ENCODE results near the gene TSC2.
"Not testable (repeated sequence)": the region's sequence is repeated elsewhere in the genome, so short reads cannot be mapped to it uniquely, and the experiment has no call there.

The TSC2 gene

DNA sequence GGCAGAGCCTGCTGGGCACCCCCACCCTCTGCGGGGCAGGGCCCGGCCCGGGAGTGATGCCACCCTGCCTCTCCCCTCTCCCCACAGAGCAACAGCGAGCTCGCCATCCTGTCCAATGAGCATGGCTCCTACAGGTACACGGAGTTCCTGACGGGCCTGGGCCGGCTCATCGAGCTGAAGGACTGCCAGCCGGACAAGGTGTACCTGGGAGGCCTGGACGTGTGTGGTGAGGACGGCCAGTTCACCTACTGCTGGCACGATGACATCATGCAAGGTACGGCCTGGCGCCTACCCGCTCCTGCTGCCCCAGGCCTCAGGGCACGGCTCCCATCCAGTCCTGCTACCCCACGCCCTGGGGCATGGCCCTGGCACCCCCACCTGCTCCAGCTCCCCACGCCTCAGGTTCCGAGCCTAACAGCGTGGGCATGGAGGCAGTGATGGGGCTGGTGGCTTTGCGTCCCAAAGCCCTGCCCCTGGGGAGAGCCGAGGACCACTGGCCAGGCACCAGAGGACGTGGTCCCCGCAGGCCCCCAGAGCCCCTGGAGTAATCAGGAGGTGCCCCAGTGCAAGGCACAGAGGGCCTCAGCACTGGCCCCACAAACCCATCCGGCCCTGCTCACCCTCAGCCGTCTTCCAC lies 38.4 kb downstream of the TSC2 start:
- no peak for DNase-seq (ENCODE audit: low read depth)

DNA sequence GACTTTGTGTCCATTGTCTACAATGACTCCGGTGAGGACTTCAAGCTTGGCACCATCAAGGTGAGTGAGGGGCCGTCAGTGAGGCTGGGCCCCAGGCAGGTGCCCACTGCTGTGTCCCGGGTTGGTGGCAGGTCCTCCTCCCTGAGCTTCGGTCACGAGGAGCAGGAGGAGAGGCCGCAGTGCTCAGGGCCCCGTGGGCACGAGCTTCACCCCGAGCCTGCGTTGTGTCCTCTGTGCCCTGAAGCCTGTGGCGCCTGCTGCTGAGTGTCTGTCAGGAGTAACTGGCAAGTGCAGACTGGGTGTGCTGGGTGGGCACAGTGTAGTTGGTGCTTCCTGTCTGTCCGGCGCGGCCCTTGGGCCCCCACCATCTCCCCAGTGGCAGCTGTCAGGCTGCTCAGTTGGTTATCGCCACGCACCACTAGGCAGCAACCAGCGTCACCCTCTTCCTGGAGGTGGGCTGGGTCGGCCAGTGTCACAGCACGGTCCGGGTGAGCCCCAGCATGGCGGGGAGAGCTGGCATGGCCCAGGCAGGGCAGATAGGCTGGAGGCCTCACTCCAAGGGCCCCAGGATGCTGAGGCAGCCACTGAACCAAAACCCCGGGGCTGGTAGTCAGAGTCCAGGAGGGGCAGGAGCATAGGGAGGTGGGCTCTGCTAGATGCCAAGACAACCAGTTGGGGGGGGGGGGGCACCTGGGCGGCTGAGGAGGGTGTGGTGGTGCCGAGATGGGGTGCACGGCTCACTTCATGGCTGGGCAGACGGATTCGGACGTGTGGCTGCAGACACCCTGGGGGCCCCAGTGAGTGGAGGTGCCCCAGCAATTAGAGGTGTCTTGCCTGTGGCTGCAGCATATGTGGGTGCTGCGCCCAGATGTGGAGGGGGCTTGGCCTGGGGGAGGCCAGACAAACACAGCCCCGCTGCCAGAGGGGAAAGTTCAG lies 39.3 kb downstream of the TSC2 start:
- DNase-seq (ENCODE audit: low read depth): no peak

DNA sequence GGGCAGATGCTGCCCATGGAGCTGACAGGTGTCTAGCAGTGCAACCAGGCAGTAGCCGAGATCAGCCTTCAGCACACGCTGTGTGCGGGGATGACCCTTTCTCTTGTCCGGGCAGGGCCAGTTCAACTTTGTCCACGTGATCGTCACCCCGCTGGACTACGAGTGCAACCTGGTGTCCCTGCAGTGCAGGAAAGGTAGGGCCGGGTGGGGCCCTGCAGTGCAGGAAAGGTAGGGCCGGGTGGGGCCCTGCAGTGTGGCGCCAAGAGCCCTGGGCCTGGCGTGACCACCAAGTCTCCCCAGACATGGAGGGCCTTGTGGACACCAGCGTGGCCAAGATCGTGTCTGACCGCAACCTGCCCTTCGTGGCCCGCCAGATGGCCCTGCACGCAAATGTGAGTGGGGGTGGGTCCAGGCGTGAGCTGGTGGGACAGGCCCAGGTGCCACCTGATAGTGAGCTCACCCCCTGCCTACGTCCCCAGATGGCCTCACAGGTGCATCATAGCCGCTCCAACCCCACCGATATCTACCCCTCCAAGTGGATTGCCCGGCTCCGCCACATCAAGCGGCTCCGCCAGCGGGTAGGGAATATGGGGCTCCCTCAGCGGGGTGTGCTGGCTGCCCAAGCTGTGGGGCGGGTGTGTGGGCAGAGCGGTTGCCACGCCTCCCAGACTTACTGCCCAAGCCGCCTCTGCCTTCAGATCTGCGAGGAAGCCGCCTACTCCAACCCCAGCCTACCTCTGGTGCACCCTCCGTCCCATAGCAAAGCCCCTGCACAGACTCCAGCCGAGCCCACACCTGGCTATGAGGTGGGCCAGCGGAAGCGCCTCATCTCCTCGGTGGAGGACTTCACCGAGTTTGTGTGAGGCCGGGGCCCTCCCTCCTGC lies 40.2 kb downstream of the TSC2 start:
- no peak for DNase-seq (ENCODE audit: low read depth)

DNA sequence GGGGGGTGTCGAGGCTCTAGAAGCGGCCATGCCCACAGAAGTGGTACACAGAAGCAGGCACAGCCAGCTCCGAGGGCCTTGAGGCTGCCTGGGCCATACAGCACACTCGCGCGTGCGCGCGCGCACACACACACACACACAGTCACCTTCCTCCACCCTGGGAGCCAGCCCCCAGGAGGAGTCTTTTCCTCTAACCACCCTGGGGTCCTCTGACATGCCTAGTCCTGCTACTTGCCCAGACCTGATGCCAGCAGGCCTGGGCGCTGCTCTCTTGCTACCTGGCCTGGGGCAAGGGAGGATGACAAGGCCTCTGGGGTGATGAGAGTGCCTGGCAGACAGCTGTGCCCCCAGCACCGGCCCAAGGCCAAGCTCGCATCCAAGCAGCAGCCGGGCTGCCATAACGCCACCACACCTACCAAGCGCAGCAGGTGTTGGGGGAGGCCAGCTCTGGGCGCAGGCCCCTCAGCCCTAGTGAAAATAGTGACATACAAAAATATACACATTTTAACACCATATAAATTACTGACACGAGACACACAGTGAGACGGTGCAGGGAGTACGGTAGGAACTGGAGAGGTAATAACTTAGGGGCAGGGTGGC lies 41.1 kb downstream of the TSC2 start:
- DNase-seq (ENCODE audit: low read depth): no peak

DNA sequence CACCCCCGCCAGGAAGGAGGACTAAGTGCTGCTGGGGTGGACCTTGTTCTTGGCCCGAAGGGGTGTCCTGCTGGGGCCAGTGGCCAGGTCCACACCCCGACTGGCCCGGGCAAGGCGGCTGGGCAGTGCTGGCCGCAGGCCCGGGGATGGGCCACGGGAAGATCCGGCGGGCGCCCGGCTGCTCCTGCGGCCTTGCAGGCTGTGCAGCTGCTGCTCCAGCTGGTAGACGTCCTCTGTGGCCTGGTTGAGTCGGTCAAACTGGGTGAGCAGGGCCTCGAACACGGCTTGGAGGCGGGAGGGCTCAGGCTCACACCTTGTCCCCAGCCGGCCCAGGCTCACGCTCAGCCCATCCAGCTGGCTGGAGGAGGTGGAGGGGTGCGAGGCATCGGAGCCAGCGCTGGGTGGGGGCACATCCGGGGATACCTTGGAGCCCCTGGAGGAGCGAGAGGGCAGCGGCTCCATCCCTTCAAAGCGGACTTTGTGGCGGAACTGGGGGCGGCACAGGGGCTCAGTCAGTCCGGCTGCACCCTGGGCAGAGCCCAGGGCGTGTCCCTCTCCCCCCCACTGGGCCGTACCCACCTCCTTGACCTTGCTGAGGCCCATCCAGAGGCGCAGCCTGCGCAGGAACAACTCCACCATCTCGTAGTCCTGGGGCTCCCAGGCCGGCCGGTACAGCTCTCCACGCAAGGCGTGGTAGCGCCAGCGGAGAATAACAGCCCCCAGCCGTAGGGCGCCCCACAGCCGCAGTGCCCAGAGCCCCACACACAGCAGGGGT lies 42.1 kb downstream of the TSC2 start:
- no peak for DNase-seq (ENCODE audit: low read depth)

DNA sequence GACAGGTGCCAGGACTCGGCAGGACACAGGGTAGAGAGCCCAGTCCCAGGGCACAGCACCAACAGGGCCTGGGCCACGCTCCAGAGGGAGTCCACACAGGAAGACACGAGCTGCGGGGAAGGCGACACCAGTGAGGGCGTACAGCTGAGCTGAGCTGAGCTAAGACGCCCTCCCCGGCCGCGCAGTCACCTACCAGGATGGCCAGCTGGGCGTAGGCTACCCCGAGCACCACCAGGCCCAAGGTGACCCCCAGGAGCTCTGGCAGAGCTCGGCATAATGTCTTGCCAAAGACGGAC lies 42.6 kb downstream of the TSC2 start:
- no peak for DNase-seq (ENCODE audit: low read depth)

DNA sequence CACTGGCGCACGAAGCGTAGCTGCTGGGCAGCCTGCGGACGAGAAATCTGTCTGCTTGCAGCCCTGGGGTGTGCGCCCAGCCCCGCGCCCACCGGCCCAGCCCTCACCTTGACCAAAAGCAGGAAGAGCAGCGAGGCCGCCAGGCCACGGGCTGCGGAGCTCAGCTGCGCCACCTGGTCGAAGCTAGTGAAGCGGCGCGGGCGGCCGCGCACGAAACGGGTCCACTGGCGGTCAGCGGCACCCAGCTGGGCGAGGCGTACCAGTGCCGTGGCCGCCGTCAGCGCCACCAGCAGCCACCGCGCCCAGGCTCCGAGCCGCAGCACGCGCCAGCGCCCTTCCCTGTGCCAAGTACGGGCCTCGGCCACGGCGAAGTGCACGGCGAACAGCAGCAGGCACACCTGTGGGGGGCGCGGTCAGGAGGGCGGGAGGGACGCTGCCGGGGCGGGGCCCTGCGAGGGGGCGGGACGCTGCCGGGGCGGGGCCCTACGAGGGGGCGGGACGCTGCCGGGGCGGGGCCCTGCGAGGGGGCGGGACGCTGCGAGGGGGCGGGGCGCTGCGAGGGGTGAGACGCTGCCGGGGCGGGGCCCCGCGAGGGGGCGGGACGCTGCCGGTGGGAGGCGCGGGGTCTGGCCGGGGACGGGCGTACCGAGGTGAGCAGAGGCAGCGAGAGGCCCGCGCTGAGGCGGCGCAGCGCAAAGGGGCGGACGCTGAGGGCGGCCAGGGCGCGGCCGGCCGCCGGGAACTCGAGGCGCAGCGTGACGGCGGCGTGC lies 43.2 kb downstream of the TSC2 start:
- DNase-seq (ENCODE audit: low read depth): no peak

DNA sequence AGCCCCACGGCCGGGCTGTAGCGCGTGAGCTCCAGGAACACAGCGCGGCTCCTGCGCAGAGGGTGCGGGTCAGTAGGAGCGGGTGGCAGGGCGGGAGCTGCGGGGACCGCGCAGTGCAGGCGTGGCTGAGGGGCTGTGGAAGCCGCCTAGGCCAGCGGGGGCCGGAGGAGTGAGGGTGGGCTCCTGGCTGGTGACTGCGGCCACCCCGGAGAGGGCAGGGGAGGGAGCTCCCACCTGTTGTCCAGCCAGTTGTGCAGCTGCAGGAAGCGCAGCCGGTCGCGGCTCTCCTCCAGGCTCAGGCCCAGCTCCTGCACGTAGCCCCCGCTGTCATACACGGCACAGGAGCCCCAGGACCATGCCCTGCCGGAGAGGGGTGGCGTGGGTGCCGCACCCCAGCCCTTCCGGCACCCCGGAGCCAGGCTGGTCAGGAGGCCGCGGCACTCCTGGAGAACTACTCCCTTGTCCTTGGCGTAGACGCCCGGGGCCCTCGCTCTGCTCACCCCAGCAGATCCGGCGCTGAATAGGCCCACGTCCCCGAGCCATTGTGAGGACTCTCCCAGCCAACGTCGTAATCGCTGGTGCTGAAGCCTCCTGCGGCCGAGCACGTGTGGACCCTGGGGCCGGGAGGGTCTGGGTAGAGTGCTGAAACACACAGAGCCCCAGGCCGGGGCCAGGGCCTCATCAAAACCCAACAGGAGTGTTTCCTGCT lies 43.9 kb downstream of the TSC2 start:
- DNase-seq (ENCODE audit: low read depth): no peak

DNA sequence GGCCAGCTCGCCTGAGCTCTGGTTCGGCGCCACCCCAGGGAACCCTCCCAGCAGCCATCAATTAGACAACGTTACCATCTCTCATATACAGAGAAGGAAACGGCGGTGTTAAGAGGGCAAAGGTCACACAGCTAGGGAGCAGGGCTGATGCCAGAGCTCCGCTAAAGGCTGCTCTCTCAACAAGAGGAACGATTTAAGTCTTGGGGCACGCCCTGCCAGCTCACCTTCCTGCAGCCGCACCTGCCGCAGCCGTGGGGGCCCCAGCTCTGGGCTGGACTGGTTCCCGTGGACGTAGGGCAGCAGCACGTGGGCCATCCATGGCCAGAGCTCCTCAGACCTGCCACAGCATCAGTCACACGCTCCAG lies 44.5 kb downstream of the TSC2 start:
- no peak for DNase-seq (ENCODE audit: low read depth)

DNA sequence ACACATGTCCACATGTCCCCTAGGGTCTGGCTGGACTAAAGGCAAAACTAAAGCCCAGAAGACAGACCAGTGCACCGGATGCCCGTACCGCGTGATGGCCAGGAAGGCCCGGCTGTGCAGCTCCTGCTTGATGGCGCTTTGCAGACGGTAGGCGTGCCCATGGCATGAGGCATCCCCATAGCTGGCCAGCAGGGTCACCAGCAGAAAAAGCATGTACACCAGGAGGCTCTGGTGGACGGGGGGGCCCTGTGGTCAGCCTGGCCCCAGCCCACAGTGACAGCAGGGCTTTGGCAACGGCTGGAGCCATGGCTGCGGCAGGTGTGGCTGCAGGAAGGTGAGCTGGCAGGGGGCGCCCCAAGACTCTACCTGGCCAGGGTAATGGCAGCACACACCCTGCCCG lies 45.1 kb downstream of the TSC2 start:
- DNase-seq (ENCODE audit: low read depth): no peak

DNA sequence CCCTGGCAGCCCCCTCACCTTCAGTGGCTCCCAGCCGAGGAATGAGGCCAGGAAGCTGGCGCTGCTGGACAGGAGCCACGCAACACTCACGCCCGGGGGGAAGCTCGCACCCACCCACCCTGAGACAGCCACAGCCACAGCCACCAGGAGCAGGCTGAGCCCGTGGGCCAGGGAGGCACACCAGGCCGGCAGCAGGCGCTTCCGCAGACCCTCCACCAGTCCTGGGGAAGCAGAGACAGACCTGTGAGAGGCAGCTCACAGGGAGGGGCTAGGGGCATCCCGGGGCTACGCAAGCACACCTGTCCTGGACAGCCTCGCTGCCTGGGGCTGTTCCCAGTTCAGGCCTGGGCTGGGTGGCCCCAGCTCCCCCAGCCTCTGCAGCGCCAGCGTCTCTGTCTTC lies 46.0 kb downstream of the TSC2 start:
- DNase-seq (ENCODE audit: low read depth): no peak

DNA sequence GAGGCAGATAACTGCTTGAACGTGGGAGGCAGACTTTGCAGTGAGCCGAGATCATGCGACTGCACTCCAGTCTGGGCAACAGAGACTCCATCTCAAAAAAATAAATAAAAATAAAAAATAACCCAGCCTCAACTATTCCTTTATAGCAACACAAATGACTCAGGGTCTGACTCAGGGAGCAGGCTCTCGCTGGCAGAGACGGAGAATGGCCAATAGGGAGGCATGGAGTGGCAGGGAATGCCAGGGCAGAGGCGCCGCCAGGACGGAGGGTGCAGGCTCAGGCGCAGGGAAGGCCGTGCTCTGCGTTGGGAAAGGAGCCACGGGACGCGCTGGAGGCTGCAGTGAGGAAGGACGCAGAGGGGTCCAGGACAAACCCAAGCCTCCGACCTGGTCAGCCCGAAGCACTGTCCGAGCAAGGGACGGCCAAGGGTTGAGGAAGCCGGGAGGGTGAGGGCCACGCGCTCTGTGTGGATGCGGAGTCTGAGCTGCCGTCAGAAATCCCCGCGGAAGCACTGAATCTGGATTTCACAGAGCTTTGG lies 47.6 kb downstream of the TSC2 start:
- DNase-seq (ENCODE audit: low read depth): no peak

DNA sequence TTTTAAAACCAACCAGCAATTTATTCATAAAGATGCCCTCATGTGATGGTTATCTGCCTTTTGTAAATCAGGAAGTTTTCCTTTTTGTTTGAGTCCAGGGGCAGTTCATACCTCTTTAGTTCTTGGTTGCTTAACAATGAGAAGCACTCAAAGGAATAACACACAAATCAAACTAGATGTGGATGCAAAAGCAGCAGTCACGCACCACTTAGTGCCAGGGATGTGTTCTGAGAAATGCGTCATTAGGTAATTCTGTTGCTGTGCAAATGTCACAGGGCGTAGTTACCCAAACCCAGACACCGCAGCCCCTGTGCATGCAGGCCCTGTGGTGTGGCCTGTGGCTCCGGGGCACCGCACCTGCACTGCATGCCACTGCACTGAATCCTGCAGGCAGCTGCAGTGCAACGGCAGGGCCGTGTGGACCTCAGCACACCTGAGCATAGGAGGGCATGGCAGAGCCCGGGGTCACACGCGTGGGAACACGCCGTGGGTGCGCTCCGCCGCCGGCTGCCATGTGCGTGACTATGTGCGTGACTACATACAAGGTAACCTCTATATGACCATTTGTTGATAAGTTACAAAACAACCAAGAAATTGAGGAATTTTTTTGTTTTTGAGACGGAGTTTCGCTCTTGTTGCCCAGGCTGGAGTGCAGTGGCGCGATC lies 48.3 kb downstream of the TSC2 start:
- no peak for DNase-seq (ENCODE audit: low read depth)

DNA sequence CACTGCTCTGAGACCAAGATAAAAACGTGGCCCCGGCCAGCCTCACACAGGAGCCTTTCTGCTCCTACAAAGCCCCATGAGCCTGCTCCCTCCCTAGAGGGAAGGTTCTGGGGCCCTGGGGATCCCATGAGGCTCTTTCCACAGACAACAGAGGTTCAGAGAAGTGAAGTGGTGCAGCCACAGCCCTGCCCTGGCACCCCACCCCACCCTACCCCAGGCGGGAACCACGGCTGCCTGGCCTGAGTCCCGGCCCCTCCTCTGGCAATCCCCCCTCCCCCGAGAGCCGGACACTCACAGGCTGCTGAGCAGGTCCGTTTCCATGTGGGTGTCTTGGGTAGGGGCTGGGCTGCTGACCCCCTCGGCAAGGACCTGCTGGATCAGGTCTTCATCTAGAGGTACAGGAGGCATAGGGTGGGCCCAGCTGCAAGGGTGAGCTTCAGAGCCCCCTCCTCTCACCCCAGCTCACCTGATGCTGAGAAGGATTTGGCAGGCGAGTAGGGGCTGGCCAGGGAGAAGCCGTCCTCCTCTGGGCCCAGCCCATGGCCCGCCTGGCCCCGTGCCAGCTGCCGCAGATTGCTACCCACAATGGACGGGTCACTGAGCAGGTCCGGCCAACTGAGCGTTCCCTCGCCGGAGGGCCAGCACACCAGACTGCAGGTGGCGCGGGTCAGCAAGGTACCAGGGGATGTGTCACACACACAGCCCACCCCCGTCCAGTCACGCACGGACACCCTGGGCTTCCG lies 49.2 kb downstream of the TSC2 start:
- no peak for DNase-seq (ENCODE audit: low read depth)

DNA sequence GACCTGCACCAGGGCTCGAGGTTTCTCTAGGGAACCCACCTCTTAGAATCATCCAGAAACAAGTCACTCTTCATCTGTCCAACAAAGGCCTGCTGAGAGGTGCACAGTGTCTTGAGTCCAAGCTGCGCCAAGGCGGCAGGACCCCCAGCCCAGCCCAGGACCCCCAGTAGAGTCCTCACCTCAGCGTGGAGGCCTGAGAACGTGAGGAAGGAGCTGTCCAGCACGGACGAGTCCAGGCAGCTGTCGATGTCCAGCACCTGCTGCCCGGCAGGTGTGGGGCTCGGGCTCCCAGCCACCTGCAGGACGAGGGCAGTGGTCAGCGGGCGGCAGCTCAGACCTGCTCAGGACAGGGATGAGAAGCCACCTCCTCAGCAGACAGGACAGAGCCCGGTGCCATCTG lies 49.9 kb downstream of the TSC2 start:
- not testable (repeated sequence) for DNase-seq (ENCODE audit: low read depth)

DNA sequence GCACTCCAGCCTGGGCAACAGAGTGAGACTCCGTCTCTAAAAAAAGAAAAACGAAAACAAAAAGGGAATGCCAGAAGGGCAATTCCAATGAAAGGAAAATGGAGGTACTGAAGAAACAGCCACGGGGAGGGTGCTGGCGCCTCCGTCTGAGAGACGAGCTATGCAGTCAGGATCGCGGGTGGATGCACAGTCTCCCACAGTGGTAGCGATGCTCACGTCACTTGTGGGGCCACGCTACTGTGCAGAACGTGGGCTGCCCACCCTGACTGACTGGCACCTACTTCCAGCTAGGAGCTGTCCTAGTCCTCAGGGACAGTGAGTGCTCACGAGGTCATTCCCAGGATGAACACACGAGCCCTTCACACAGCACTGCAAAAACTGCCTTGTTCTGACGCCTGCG lies 53.8 kb downstream of the TSC2 start:
- not testable (repeated sequence) for DNase-seq (ENCODE audit: low read depth)

DNA sequence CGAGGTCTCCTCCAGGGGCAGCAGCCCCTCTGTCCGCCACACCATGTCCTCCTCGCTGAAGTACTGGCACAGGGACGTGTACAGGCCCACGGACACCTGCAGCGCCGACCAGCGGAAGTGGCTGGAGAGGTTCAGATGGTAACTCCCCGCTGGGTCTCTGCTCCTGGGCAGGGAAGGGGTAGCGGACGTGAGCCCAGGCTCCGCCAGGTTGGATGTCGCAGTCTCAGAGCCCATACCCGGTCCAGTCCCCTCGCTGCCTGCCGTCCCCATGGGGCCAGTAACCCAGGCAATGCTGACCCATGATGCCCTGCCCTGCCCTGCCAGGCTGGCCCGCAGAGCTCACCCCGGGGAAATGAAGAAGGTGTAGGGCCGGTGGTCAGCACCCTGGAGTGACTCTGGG lies 54.7 kb downstream of the TSC2 start:
- no peak for DNase-seq (ENCODE audit: low read depth)

DNA sequence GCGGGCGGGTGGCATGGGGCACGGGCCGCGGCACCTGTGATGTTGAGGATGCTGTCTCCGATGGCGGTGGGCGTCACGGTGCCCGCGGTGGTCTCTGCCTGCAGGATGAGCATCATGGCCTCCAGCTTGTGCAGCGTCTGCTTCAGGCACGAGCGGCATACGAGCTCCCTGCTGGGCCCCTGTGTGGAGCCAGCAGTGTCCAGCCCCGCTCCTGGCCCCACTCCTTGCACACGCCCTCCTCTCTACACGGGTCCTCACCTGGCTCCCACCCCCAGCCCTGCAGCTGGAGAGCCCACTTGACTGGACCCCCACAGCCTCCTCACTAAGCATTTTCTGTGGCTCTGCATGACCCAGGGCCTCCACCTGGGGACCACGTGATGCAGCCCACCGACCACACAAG lies 56.7 kb downstream of the TSC2 start:
- DNase-seq (ENCODE audit: low read depth): not testable (repeated sequence)

DNA sequence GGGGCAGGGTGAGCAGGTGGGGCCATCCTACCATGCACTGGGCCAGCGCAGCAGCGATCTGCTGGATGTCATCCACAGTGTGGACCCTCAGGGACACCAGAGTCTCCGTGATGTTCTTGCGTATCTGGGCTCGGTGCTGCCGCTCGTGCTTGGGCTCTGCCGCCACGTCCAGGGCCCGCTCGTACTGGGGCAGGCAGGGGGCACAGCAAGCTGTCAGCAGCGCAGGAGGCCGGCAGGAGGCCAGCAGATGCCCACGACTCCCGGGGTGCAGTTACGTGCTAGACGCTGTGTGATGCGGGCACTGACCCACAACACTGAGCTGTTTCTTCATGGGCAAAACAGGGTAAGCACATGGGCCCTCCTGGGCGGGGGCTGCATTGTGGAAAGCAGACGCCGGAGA lies 57.5 kb downstream of the TSC2 start:
- DNase-seq (ENCODE audit: low read depth): not testable (repeated sequence)

Measured in activated T-cell treated with anti-CD3 and anti-CD28 coated beads for 1 hour (primary cell).